ENCODE results near the gene FAT1.

Gene FAT1

DNA sequence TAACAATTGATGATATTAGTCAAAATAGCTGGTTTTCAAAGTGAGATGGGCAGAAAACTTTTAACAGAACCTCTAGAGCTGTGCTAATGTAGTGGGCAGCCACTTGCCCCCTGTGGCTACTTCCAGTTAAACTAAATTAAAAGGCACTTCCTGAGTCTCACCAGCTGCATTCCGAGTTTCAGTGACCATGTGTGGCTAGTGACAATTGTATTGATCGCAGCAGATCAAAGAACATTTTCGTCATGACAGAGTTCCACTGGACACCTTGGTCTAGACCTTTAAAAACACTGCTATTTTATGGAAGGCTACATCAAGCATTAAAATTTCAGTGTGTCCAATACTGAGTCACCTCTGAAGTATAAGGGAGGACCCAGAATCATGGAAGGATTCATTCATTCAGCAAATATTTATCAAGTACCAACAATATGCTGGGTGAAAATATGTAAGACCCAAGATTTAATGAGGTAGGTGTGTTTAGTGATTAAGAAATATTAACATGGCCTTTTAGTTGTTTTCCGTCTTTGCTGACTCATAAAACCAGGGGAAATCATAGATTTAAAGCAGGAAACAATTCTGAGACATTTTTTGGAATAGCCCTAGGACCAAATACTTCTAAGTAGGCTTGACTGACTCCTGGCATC lies 5.1 kb upstream of the FAT1 start:
- TF ChIP-seq, protein P1, sequence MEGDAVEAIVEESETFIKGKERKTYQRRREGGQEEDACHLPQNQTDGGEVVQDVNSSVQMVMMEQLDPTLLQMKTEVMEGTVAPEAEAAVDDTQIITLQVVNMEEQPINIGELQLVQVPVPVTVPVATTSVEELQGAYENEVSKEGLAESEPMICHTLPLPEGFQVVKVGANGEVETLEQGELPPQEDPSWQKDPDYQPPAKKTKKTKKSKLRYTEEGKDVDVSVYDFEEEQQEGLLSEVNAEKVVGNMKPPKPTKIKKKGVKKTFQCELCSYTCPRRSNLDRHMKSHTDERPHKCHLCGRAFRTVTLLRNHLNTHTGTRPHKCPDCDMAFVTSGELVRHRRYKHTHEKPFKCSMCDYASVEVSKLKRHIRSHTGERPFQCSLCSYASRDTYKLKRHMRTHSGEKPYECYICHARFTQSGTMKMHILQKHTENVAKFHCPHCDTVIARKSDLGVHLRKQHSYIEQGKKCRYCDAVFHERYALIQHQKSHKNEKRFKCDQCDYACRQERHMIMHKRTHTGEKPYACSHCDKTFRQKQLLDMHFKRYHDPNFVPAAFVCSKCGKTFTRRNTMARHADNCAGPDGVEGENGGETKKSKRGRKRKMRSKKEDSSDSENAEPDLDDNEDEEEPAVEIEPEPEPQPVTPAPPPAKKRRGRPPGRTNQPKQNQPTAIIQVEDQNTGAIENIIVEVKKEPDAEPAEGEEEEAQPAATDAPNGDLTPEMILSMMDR (IDR thresholded peaks at IDR 0.05; ENCODE audit: insufficient read depth, low read depth, low read length, missing control alignments): no peak
- peak overlapping the region; percentile 1 for H3K4me3 ChIP-seq (ENCODE audit: low read length)
- peak; percentile 90 for DNase-seq (ENCODE audit: low read depth)

DNA sequence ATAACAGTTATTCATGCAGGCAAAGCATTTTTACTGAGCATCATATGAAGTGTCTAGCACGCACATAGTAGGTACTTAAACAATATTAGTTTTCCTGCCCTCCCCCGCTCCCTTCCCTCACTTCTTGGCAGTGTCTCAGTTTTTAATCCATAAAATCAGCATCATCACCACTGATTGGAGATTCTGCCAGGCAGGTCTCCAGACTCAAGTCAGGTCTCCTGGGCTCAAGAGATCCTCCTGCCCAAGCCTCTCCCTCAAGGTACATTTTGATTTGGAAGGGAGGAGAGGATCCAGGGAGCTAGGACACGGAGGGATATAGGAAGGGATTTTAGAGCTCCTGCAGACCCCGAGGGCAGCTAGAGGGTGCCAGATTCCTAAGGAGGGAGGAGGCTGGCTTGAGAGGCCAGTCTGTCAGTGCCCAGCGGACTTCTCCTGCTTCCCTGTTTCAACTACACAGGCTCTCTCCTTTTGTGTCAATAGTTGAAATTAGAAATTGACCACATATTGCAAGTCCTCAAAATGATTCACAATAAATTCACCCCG lies 4.4 kb upstream of the FAT1 start:
- peak; percentile 77 for DNase-seq (ENCODE audit: low read depth)
- TF ChIP-seq, protein P1 (IDR thresholded peaks at IDR 0.05; ENCODE audit: insufficient read depth, low read depth, low read length, missing control alignments): no peak
- H3K4me3 ChIP-seq (ENCODE audit: low read length): peak overlapping the region; percentile 99

DNA sequence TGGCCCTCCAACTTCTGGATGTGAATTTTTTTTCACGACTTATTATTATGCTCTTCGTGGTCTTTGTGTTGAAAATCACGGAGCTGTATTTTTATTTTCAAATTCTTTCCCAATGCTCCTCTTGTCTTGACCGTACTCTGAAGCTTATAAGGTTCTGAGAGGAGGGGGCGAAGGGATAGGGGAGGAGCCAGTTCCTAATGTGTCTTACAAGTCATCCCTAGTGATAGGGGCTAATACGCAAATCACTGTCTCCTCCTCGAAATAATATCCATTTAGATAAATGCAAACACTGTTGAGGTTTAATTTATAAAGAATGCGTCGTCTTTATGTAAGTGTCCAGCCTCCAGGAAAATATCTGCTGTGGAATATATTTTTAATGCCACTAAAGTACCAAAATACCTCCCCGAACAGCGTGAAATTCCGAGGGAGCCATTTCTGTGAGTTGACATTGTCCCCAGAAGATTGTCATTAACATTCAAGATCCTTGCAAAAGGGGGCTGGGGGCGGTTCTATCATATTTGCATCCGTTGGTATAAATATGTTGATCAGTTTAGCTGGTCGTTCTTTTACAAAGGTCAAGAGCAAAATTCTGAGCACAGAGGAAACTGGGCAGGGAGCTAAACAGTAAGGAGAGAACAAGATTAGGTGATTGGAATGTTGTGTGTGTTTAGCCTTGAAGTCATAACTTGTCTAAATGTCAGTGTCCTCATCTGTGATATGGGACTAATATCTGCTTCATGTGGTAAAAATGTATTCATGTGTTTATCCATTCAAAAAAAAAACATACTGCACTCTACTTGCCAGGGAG lies 3.7 kb upstream of the FAT1 start:
- DNase-seq (ENCODE audit: low read depth): peak; percentile 60
- peak overlapping the region; percentile 99 for H3K4me3 ChIP-seq (ENCODE audit: low read length)
- TF ChIP-seq, protein P1 (IDR thresholded peaks at IDR 0.05; ENCODE audit: insufficient read depth, low read depth, low read length, missing control alignments): no peak

DNA sequence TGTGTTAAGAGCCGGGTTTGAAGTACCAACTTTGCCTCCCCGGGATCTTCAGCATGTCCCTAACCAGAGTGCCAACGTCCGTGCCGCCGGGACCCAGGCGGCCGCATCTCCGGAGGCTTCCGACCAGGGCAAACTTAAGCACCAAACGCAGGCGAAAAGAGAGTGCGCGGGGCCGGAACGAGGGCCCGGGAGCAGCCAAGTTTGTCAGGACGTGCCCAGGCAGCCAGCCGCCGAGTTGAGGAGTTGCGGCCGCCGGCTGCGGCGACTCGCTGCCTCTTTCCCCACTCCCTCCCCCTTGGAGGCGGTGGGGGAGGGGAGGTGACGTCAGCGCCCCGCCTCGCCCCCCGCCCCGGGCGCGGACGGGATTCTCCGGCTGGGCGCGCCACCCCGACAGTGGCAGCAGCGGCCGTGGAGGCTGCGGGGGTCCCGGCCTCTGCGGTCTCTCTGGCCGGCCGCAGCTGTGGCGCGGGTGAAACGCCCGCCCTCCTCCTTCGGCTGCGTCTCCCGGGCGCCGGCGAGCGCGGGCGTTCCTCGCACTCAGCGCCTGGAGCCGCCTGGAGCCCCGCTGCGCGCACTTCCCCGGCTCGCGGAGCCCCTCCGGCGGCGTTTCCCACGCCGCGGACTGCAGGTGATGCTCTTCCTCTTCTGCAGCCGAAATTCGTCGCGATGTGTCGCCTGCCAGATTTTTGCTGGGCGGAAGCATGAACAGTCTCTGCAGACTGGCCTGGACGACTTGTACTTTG lies 2.9 kb upstream of the FAT1 start:
- peak overlapping the region; percentile 99 for H3K4me3 ChIP-seq (ENCODE audit: low read length)
- DNase-seq (ENCODE audit: low read depth): peak; percentile 92
- TF ChIP-seq, protein P1 (IDR thresholded peaks at IDR 0.05; ENCODE audit: insufficient read depth, low read depth, low read length, missing control alignments): no peak

DNA sequence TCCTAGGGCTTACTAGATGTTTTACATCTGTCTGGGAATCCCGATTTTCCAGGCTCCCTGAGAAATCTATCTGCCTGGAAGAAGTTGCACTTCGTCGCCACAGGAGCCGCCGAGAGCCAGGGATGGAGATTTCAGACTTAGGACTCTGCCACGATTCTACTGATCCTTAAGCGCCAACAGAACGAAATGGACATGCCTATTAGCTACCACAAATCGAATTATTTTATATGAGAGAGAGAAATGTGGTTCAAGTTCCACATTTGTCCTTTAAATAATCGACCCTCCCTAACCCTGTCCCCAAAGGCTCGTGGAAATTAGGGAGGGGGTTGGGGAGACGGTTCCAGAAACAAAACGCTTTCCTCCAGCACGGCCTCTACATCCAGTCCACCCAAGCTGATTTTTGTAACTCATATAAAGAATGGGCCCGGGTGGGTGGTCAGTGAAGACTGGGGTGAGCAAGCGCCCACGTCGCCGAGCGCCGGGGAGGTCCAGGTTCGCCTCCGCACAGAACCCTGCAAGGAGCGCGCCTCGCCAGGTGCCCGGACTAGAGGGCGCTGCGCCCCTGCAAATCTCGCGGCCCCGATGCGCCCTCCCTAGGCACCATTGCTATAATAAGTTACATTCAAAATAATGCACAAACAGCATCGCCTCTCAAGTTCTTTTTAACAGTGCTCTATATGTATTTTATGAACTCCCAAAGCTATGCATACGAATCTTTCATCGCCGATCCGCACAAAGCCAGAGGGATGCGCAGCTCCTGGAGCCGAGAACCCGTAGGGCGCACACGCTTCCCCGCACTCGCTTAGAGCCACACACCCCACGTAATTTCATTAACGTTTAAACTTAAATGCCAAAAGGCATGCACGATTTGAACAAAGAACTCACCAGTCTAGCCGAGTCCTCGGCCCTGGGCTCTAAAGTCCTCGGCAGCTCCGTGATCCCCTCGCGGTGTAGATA lies 2.1 kb upstream of the FAT1 start:
- TF ChIP-seq, protein P1 (IDR thresholded peaks at IDR 0.05; ENCODE audit: insufficient read depth, low read depth, low read length, missing control alignments): peak; percentile 70
- DNase-seq (ENCODE audit: low read depth): peak; percentile 92
- H3K4me3 ChIP-seq (ENCODE audit: low read length): peak overlapping the region; percentile 99

Measured in epithelial cell of esophagus (primary cell).